GM23338 (cell line): ENCODE results near the gene ENOX1. TPM values are rescaled to one million over a fixed set of nuclear protein-coding genes. Genes with fewer than 3 reads are reported as not detected.

Experiments used
- ATAC-seq: fragments of 200-7000 bp; cut with Tn5 transposase; 3 replicates; pipeline ENCODE4 v1.9.1; 2020
- DNase-seq: peaks from one replicate; pipeline ENCODE4 v3.0.0-alpha.2; 2015; ENCODE audit warnings: low spot score
- H2AFZ ChIP-seq: fragments of 200-600 bp; sonication (generic); 2 replicates; pipeline ENCODE4 v1.8.0; 2016; ENCODE audit warnings: antibody characterized with exemption, mild to moderate bottlenecking, moderate library complexity
- H3F3A ChIP-seq: fragments of 200-600 bp; sonication (generic); replicated peaks from 2 replicates; pipeline ENCODE4 v1.8.0; 2017; ENCODE audit warnings: antibody characterized with exemption, mixed run types, low read depth
- H3K27ac ChIP-seq: fragments of 200-600 bp; sonication (generic); 2 replicates; pipeline ENCODE4 v1.6.1; 2016; ENCODE audit warnings: low read depth
- H3K27me3 ChIP-seq: fragments of 200-600 bp; sonication (generic); 2 replicates; pipeline ENCODE4 v1.8.0; 2016; ENCODE audit warnings: mild to moderate bottlenecking, mixed run types, moderate library complexity; ENCODE audit not compliant: insufficient read depth
- H3K36me3 ChIP-seq: fragments of 200-600 bp; sonication (generic); 2 replicates; pipeline ENCODE4 v1.8.0; 2016; ENCODE audit warnings: mild to moderate bottlenecking; ENCODE audit not compliant: insufficient read depth
- H3K4me1 ChIP-seq: fragments of 200-600 bp; sonication (generic); 2 replicates; pipeline ENCODE4 v1.8.0; 2016; ENCODE audit warnings: mild to moderate bottlenecking, moderate library complexity; ENCODE audit not compliant: insufficient read depth
- H3K4me2 ChIP-seq: fragments of 200-600 bp; sonication (generic); 2 replicates; pipeline ENCODE4 v1.7.1; 2017; ENCODE audit warnings: mixed run types
- H3K4me3 ChIP-seq: fragments of 200-600 bp; sonication (generic); 2 replicates; pipeline ENCODE4 v1.6.1; 2016; ENCODE audit warnings: mixed run types
- H3K79me2 ChIP-seq: fragments of 200-600 bp; sonication (generic); replicated peaks from 2 replicates; pipeline ENCODE4 v1.8.0; 2017; ENCODE audit warnings: mild to moderate bottlenecking; ENCODE audit not compliant: insufficient read depth
- H3K9me2 ChIP-seq: fragments of 200-600 bp; sonication (generic); 2 replicates; pipeline ENCODE4 v1.8.0; 2017; ENCODE audit not compliant: insufficient read depth
- H4K20me1 ChIP-seq: fragments of 200-600 bp; sonication (generic); replicated peaks from 2 replicates; pipeline ENCODE4 v1.8.0; 2017; ENCODE audit warnings: mild to moderate bottlenecking; ENCODE audit not compliant: insufficient read depth
- H3K27ac Mint-ChIP-seq: 2 replicates; pipeline ENCODE4 v1.8.0; 2020; ENCODE audit warnings: inconsistent platforms, mild to moderate bottlenecking, moderate library complexity, mixed read lengths
- H3K27me3 Mint-ChIP-seq: 3 replicates; pipeline ENCODE4 v1.8.0; 2022; ENCODE audit warnings: low read depth, mild to moderate bottlenecking, moderate library complexity, mixed read lengths, inconsistent platforms; ENCODE audit not compliant: insufficient read depth, poor library complexity
- H3K36me3 Mint-ChIP-seq: 3 replicates; pipeline ENCODE4 v1.8.0; 2021; ENCODE audit warnings: low read depth, mild to moderate bottlenecking, inconsistent platforms, moderate library complexity, mixed read lengths
- H3K4me1 Mint-ChIP-seq: 3 replicates; pipeline ENCODE4 v1.8.0; 2020; ENCODE audit warnings: mild to moderate bottlenecking, inconsistent platforms, mixed read lengths
- H3K4me3 Mint-ChIP-seq: 3 replicates; pipeline ENCODE4 v1.8.0; 2021; ENCODE audit warnings: moderate library complexity, mild to moderate bottlenecking, inconsistent platforms, mixed read lengths
- H3K9me3 Mint-ChIP-seq: 3 replicates; pipeline ENCODE4 v1.8.0; 2020; ENCODE audit warnings: moderate library complexity, mild to moderate bottlenecking, inconsistent platforms, mixed read lengths
- CTCF ChIP-seq, 2 experiments: fragments of 200-600 bp in 1 of 2; sonication (generic) in 1 of 2; conservative IDR thresholded peaks; 2 replicates each; pipeline versions ENCODE4 v1.5.1 to v1.6.1; 2016 to 2017; ENCODE audit warnings: antibody characterized with exemption in 2 of 2, low read depth in 2 of 2, mild to moderate bottlenecking in 2 of 2, moderate library complexity in 1 of 2
- ETS1 ChIP-seq: IDR thresholded peaks from 2 replicates; pipeline ENCODE4 v1.6.1; 2016; ENCODE audit warnings: antibody characterized with exemption
- EZH2 ChIP-seq: fragments of 200-600 bp; sonication (generic); IDR thresholded peaks from one replicate; pipeline ENCODE4 v1.8.0; 2017; ENCODE audit warnings: antibody characterized with exemption, mild to moderate bottlenecking, low read depth; ENCODE audit not compliant: unreplicated experiment
- EZH2phosphoT487 ChIP-seq: fragments of 200-600 bp; sonication (generic); IDR thresholded peaks from one replicate; pipeline ENCODE4 v1.8.1; 2018; ENCODE audit warnings: antibody characterized with exemption; ENCODE audit not compliant: unreplicated experiment
- JUNB ChIP-seq: IDR thresholded peaks from one replicate; pipeline ENCODE4 v1.6.1; 2016; ENCODE audit warnings: antibody characterized with exemption; ENCODE audit not compliant: unreplicated experiment
- POLR2AphosphoS5 ChIP-seq: IDR thresholded peaks from 2 replicates; pipeline ENCODE4 v1.6.1; 2016; ENCODE audit warnings: antibody characterized with exemption, low read depth
- REST ChIP-seq: IDR thresholded peaks from one replicate; pipeline ENCODE4 v1.6.1; 2018; ENCODE audit warnings: antibody characterized with exemption; ENCODE audit not compliant: unreplicated experiment
- ZNF331 ChIP-seq: fragments of 250-450 bp; sonication (Bioruptor Pico); IDR thresholded peaks from 2 replicates; pipeline ENCODE4 v1.5.0; 2020; ENCODE audit warnings: low read depth, mild to moderate bottlenecking, moderate library complexity
- ZNF462 ChIP-seq: fragments of 250-450 bp; sonication (Bioruptor Pico); IDR thresholded peaks from 2 replicates; pipeline ENCODE4 v1.5.0; 2020; ENCODE audit warnings: mild to moderate bottlenecking, moderate library complexity
- polyA plus RNA-seq: library from polyadenylated mRNA; unstranded; fragments of >200 nt; fragmentation: Nextera tagmentation; extraction: Ambion mirVana; gene quantifications from 2 replicates; pipeline ENCODE4 v1.2.1, GENCODE V29; 2016
- total RNA-seq: library from RNA; depleted of rRNA; stranded (reverse); fragments of >200 nt; shearing (Covaris generic); gene quantifications from 2 replicates; pipeline ENCODE4 v1.2.3, GENCODE V29; 2014

Gene ENOX1
- total and polyA plus RNA-seq, 2 experiments from 2014 or later, result 0.66 to 0.81 TPM

- TF ChIP-seq REST (no peak), ETS1 (no peak), ZNF331 (CRISPR knock-in tag) (no peak), JUNB (no peak), EZH2 (no peak), CTCF (conservative IDR thresholded peaks at IDR 0.05; ENCODE audit: low read depth in 2 of 2) (no peak), POLR2AphosphoS5 (no peak)
Observed at GRCh38 chr13:43800828-43801227, 14.1 kb upstream of the ENOX1 start (continued).

GRCh38 chr13:43799191-43799590, 12.4 kb upstream of the ENOX1 start:
- no peak for DNase-seq
- Histone ChIP-seq H3K36me3 (no peaks in the 10 kb centered on the region), H2AFZ (no peak overlapping the region), H3K27me3 (no peaks in the 10 kb centered on the region), H3F3A (no peaks in the 10 kb centered on the region), H3K79me2 (no peaks in the 10 kb centered on the region), H3K27ac (no peak overlapping the region), H3K9me2 (no peaks in the 10 kb centered on the region), H3K4me1 (no peaks in the 10 kb centered on the region), H3K4me3 (no peak overlapping the region), H4K20me1 (no peaks in the 10 kb centered on the region), H3K4me2 (no peak overlapping the region)
- Mint-ChIP-seq H3K27me3 (no peaks in the 10 kb centered on the region), H3K4me3 (no peak overlapping the region), H3K36me3 (no peaks in the 10 kb centered on the region), H3K4me1 (peaks cover 1% of the 10 kb centered on the region; the same call in 2 of the 3 replicates), H3K27ac (no peak overlapping the region), H3K9me3 (no peaks in the 10 kb centered on the region)
- TF ChIP-seq ZNF462 (CRISPR knock-in tag) (no peak), ZNF331 (CRISPR knock-in tag) (no peak), EZH2phosphoT487 (no peak), REST (no peak)
- no peak for ATAC-seq
